Measurements from ENCODE around the gene TBXA2R.

GRCh38 chr19:3556423-3556977 lies 50.2 kb downstream of the TBXA2R start:
- TF ChIP-seq CTCF (optimal IDR thresholded peaks at IDR 0.05 in 1 of 3, IDR thresholded peaks at IDR 0.05 in 1 of 3, conservative IDR thresholded peaks at IDR 0.05 in 1 of 3; ENCODE audit: extremely low read depth in 1 of 3, insufficient read depth in 2 of 3, low read length in 3 of 3) (no peak), EZH2 (IDR thresholded peaks at IDR 0.05; ENCODE audit: low read length) (no peak)

Measured in keratinocyte (primary cell).